ENCODE data around the gene SLC16A9. TPM values are rescaled to one million over a fixed set of nuclear protein-coding genes. Genes with fewer than 3 reads are reported as not detected.
"Not testable (repeated sequence)": the region's sequence is repeated elsewhere in the genome, so short reads cannot be mapped to it uniquely, and the experiment has no call there.

Gene SLC16A9
- total RNA-seq, 3 donors from 2014 or later, result 0.76 to 1.3 (median 1.1) TPM

- no peaks in the 10 kb centered on the region for H3K9me3 Mint-ChIP-seq
- H3K4me3 Mint-ChIP-seq, result no peak overlapping the region
- ATAC-seq, result no peak
Observed at GRCh38 chr10:59675812-59676211, 33.8 kb downstream of the SLC16A9 start.

GRCh38 chr10:59674215-59674836 lies 35.3 kb downstream of the SLC16A9 start:
- Mint-ChIP-seq H3K36me3 (ENCODE audit: insufficient read depth) (no peaks in the 10 kb centered on the region), H3K27me3 (ENCODE audit: low read depth) (no peaks in the 10 kb centered on the region), H3K4me3 (no peak overlapping the region), H3K4me1 (ENCODE audit: low read depth) (peaks cover 2% of the 10 kb centered on the region), H3K9me3 (no peaks in the 10 kb centered on the region)
- ATAC-seq, result no peak
- no peak for DNase-seq

More at GRCh38 chr10:59675812-59676211, 33.8 kb downstream of the SLC16A9 start:
- Mint-ChIP-seq H3K36me3 (ENCODE audit: insufficient read depth) (no peaks in the 10 kb centered on the region), H3K27me3 (ENCODE audit: low read depth) (no peaks in the 10 kb centered on the region), H3K4me1 (ENCODE audit: low read depth) (peaks cover 2% of the 10 kb centered on the region)
- DNase-seq, result no peak

- no peaks in the 10 kb centered on the region for H3K4me1 Mint-ChIP-seq (ENCODE audit: low read depth)
- DNase-seq (no peak), ATAC-seq (no peak)
- H3K4me3 Mint-ChIP-seq, result no peak overlapping the region
- peaks cover 3% of the 10 kb centered on the region for H3K27me3 Mint-ChIP-seq (ENCODE audit: low read depth)
- no peaks in the 10 kb centered on the region for H3K36me3 Mint-ChIP-seq (ENCODE audit: insufficient read depth)
- no peaks in the 10 kb centered on the region for H3K9me3 Mint-ChIP-seq
Observed at GRCh38 chr10:59672150-59672875, 37.3 kb downstream of the SLC16A9 start.

- no peaks in the 10 kb centered on the region for H3K36me3 Mint-ChIP-seq (ENCODE audit: insufficient read depth)
- H3K4me1 Mint-ChIP-seq (ENCODE audit: low read depth), result no peaks in the 10 kb centered on the region
- no peak for ATAC-seq
- no peak for DNase-seq
- H3K4me3 Mint-ChIP-seq, result no peak overlapping the region
- peaks cover 3% of the 10 kb centered on the region for H3K27me3 Mint-ChIP-seq (ENCODE audit: low read depth)
- H3K9me3 Mint-ChIP-seq, result no peaks in the 10 kb centered on the region
Observed at GRCh38 chr10:59670269-59670668, 39.4 kb downstream of the SLC16A9 start.

- Mint-ChIP-seq H3K36me3 (ENCODE audit: insufficient read depth) (no peaks in the 10 kb centered on the region), H3K4me1 (ENCODE audit: low read depth) (no peaks in the 10 kb centered on the region), H3K4me3 (no peak overlapping the region), H3K27me3 (ENCODE audit: low read depth) (peaks cover 3% of the 10 kb centered on the region), H3K9me3 (no peaks in the 10 kb centered on the region)
- no peak for DNase-seq
- ATAC-seq, result no peak
Observed at GRCh38 chr10:59668096-59668495, 41.6 kb downstream of the SLC16A9 start.

GRCh38 chr10:59666310-59666709 lies 43.3 kb downstream of the SLC16A9 start:
- no peaks in the 10 kb centered on the region for H3K9me3 Mint-ChIP-seq
- no peak for ATAC-seq
- no peaks in the 10 kb centered on the region for H3K4me1 Mint-ChIP-seq (ENCODE audit: low read depth)
- peaks cover 3% of the 10 kb centered on the region for H3K27me3 Mint-ChIP-seq (ENCODE audit: low read depth)
- no peaks in the 10 kb centered on the region for H3K36me3 Mint-ChIP-seq (ENCODE audit: insufficient read depth)
- H3K4me3 Mint-ChIP-seq, result no peak overlapping the region
- no peak for DNase-seq

GRCh38 chr10:59663213-59663612 lies 46.4 kb downstream of the SLC16A9 start:
- not testable (repeated sequence) for H3K9me3 Mint-ChIP-seq; H3K4me1 Mint-ChIP-seq (ENCODE audit: low read depth); H3K36me3 Mint-ChIP-seq (ENCODE audit: insufficient read depth); H3K4me3 Mint-ChIP-seq; H3K27me3 Mint-ChIP-seq (ENCODE audit: low read depth); DNase-seq; ATAC-seq

GRCh38 chr10:59657724-59658123 lies 51.9 kb downstream of the SLC16A9 start:
- H3K9me3 Mint-ChIP-seq, result peaks cover 9% of the 10 kb centered on the region
- peaks cover 6% of the 10 kb centered on the region for H3K27me3 Mint-ChIP-seq (ENCODE audit: low read depth)
- H3K36me3 Mint-ChIP-seq (ENCODE audit: insufficient read depth), result no peaks in the 10 kb centered on the region
- ATAC-seq, result no peak
- no peak overlapping the region for H3K4me3 Mint-ChIP-seq
- peaks cover 10% of the 10 kb centered on the region for H3K4me1 Mint-ChIP-seq (ENCODE audit: low read depth)
- DNase-seq, result no peak

GRCh38 chr10:59655309-59655708 lies 54.3 kb downstream of the SLC16A9 start:
- no peaks in the 10 kb centered on the region for H3K36me3 Mint-ChIP-seq (ENCODE audit: insufficient read depth)
- ATAC-seq (no peak), DNase-seq (no peak)
- no peak overlapping the region for H3K4me3 Mint-ChIP-seq
- H3K27me3 Mint-ChIP-seq (ENCODE audit: low read depth), result peaks cover 6% of the 10 kb centered on the region
- peaks cover 10% of the 10 kb centered on the region for H3K4me1 Mint-ChIP-seq (ENCODE audit: low read depth)
- peaks cover 9% of the 10 kb centered on the region for H3K9me3 Mint-ChIP-seq

- no peaks in the 10 kb centered on the region for H3K9me3 Mint-ChIP-seq
- no peak for ATAC-seq
Observed at GRCh38 chr10:59654007-59654406, 55.6 kb downstream of the SLC16A9 start.

GRCh38 chr10:59651902-59652301 lies 57.7 kb downstream of the SLC16A9 start:
- Mint-ChIP-seq H3K27me3 (ENCODE audit: low read depth) (no peaks in the 10 kb centered on the region), H3K4me3 (no peak overlapping the region), H3K9me3 (no peaks in the 10 kb centered on the region), H3K4me1 (ENCODE audit: low read depth) (peaks cover 10% of the 10 kb centered on the region), H3K36me3 (ENCODE audit: insufficient read depth) (no peaks in the 10 kb centered on the region)
- no peak for DNase-seq
- no peak for ATAC-seq

More at GRCh38 chr10:59654007-59654406, 55.6 kb downstream of the SLC16A9 start:
- peaks cover 10% of the 10 kb centered on the region for H3K4me1 Mint-ChIP-seq (ENCODE audit: low read depth)
- H3K27me3 Mint-ChIP-seq (ENCODE audit: low read depth), result peaks cover 3% of the 10 kb centered on the region
- H3K36me3 Mint-ChIP-seq (ENCODE audit: insufficient read depth), result no peaks in the 10 kb centered on the region
- H3K4me3 Mint-ChIP-seq, result no peak overlapping the region
- DNase-seq, result no peak

GRCh38 chr10:59649606-59650346 lies 59.9 kb downstream of the SLC16A9 start:
- DNase-seq, result no peak
- no peaks in the 10 kb centered on the region for H3K27me3 Mint-ChIP-seq (ENCODE audit: low read depth)
- no peaks in the 10 kb centered on the region for H3K36me3 Mint-ChIP-seq (ENCODE audit: insufficient read depth)
- H3K9me3 Mint-ChIP-seq, result peaks cover 12% of the 10 kb centered on the region
- H3K4me1 Mint-ChIP-seq (ENCODE audit: low read depth), result peaks cover 10% of the 10 kb centered on the region
- H3K4me3 Mint-ChIP-seq, result no peak overlapping the region
- ATAC-seq, result no peak

GRCh38 chr10:59648711-59649201 lies 60.9 kb downstream of the SLC16A9 start:
- Mint-ChIP-seq H3K27me3 (ENCODE audit: low read depth) (no peaks in the 10 kb centered on the region), H3K4me1 (ENCODE audit: low read depth) (peaks cover 4% of the 10 kb centered on the region), H3K4me3 (no peak overlapping the region), H3K36me3 (ENCODE audit: insufficient read depth) (no peaks in the 10 kb centered on the region), H3K9me3 (peaks cover 18% of the 10 kb centered on the region)
- DNase-seq (no peak), ATAC-seq (no peak)

GRCh38 chr10:59644841-59645240 lies 64.8 kb downstream of the SLC16A9 start:
- peaks cover 18% of the 10 kb centered on the region for H3K9me3 Mint-ChIP-seq
- ATAC-seq (no peak), DNase-seq (no peak)
- no peaks in the 10 kb centered on the region for H3K4me1 Mint-ChIP-seq (ENCODE audit: low read depth)
- no peaks in the 10 kb centered on the region for H3K27me3 Mint-ChIP-seq (ENCODE audit: low read depth)
- H3K36me3 Mint-ChIP-seq (ENCODE audit: insufficient read depth), result no peaks in the 10 kb centered on the region
- no peak overlapping the region for H3K4me3 Mint-ChIP-seq

Measured in activated T-cell treated with anti-CD3 and anti-CD28 coated beads, Interleukin-2, amount 50 U/mL, for 4 hours (primary cell).